ENCODE results near the gene CD164.

The CD164 gene

DNA sequence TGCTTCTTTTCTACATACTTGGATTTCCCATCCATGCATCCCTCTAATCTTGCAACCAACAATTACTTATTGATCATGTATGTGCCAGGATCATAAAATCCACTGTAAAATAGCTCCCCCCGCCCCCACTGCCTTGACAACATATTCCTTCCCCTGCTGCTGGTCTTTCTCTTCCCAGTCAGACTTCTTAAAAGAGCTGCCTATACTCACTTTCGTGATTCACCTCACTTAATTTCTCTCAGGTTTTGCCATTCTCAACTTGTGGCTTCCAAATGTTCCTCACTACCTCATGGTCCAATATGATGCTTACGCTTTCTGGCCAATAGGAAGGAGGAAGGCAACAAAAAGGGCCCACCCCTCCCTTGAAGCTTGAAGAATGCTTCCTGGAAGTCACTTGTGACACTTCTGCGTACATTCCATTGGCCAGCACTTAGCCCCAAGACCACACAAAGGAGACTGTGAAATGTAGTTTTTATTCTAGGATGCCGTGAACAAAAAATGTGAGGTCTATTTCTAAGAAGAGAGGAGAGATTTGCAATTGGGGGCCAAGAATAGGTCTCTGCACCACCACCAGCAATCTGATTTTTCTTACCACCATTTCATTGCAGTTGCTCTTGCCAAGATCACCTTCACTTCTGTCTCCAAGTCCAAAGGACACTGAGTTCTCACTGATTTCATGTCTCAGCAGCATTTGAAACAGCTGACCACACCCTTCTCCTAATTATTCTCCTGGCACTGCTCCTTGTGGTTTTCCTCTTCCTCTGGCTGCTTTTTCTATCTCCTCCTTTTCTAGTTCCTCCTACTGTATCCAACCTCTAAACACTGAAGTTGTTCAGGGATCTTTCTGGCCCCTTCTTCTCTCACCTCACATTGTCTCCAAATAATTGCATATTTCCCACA, 30.8 kb downstream of the CD164 start:
- H3K4me3 ChIP-seq (ENCODE audit: insufficient read length, low read depth) = no peak overlapping the region
- H3K9ac ChIP-seq (ENCODE audit: insufficient read length, low read depth) = no peak overlapping the region
- DNase-seq (ENCODE audit: low read depth, low spot score) = no peak
- no peaks in the 10 kb centered on the region for H3K4me1 ChIP-seq (ENCODE audit: insufficient read depth, insufficient read length)
- H3K27me3 ChIP-seq (ENCODE audit: insufficient read depth, insufficient read length) = no peaks in the 10 kb centered on the region
- no peaks in the 10 kb centered on the region for H3K36me3 ChIP-seq (ENCODE audit: insufficient read depth, insufficient read length, low read length)
- no peaks in the 10 kb centered on the region for H3K9me3 ChIP-seq (ENCODE audit: insufficient read depth, low read length)
- no peak for TF ChIP-seq ZNF274 (IDR thresholded peaks at IDR 0.05; ENCODE audit: low read depth, low read length)
- TF ChIP-seq YY1 (IDR thresholded peaks at IDR 0.05; ENCODE audit: insufficient read depth, insufficient read length) = no peak
- no peak for TF ChIP-seq SUZ12 (IDR thresholded peaks at IDR 0.05; ENCODE audit: extremely low read depth, insufficient read depth, insufficient read length)

DNA sequence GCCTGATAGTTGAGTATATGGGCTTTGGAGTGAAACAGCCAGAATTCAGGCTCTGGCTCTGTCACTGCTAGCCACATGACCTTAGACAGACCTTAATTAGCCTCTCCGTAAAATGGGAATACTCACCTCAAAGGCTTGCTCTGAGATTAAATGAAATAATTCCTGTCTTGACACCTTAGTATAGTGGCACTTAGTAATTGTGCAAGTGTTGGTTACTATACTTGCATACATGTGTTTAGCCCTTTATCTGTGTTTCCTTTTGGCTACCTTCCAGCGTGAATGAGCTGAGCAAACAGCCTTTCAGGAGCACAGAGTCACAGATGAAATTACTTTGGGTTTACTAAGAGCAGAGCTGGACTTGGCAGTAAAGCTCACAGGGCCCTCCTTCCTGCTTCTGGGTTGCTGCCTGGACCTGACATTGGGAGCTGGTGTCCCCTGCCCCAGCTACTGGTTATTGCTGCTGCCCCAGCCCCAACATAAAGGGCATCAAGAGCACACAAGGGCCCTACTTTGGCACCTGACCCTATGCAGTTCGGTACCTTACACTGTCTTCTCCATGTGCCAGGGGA, 32.8 kb downstream of the CD164 start:
- Histone ChIP-seq H3K9ac (ENCODE audit: insufficient read length, low read depth) (no peak overlapping the region), H3K9me3 (ENCODE audit: insufficient read depth, low read length) (no peaks in the 10 kb centered on the region), H3K4me1 (ENCODE audit: insufficient read depth, insufficient read length) (no peaks in the 10 kb centered on the region), H3K4me3 (ENCODE audit: insufficient read length, low read depth) (no peak overlapping the region), H3K36me3 (ENCODE audit: insufficient read depth, insufficient read length, low read length) (no peaks in the 10 kb centered on the region), H3K27me3 (ENCODE audit: insufficient read depth, insufficient read length) (no peaks in the 10 kb centered on the region)
- no peak for TF ChIP-seq SUZ12 (IDR thresholded peaks at IDR 0.05; ENCODE audit: extremely low read depth, insufficient read depth, insufficient read length)
- no peak for TF ChIP-seq ZNF274 (IDR thresholded peaks at IDR 0.05; ENCODE audit: low read depth, low read length)
- TF ChIP-seq YY1 (IDR thresholded peaks at IDR 0.05; ENCODE audit: insufficient read depth, insufficient read length) = no peak
- no peak for DNase-seq (ENCODE audit: low read depth, low spot score)

GRCh38 chr6:109348226-109348625, 34.0 kb downstream of the CD164 start:
- no peak for DNase-seq (ENCODE audit: low read depth, low spot score)
- Histone ChIP-seq H3K4me3 (ENCODE audit: insufficient read length, low read depth) (no peak overlapping the region), H3K9me3 (ENCODE audit: insufficient read depth, low read length) (no peaks in the 10 kb centered on the region), H3K9ac (ENCODE audit: insufficient read length, low read depth) (no peak overlapping the region), H3K36me3 (ENCODE audit: insufficient read depth, insufficient read length, low read length) (no peaks in the 10 kb centered on the region), H3K27me3 (ENCODE audit: insufficient read depth, insufficient read length) (no peaks in the 10 kb centered on the region), H3K4me1 (ENCODE audit: insufficient read depth, insufficient read length) (no peaks in the 10 kb centered on the region)
- TF ChIP-seq SUZ12 (IDR thresholded peaks at IDR 0.05; ENCODE audit: extremely low read depth, insufficient read depth, insufficient read length) = no peak
- TF ChIP-seq YY1 (IDR thresholded peaks at IDR 0.05; ENCODE audit: insufficient read depth, insufficient read length) = no peak
- no peak for TF ChIP-seq ZNF274 (IDR thresholded peaks at IDR 0.05; ENCODE audit: low read depth, low read length)

DNA sequence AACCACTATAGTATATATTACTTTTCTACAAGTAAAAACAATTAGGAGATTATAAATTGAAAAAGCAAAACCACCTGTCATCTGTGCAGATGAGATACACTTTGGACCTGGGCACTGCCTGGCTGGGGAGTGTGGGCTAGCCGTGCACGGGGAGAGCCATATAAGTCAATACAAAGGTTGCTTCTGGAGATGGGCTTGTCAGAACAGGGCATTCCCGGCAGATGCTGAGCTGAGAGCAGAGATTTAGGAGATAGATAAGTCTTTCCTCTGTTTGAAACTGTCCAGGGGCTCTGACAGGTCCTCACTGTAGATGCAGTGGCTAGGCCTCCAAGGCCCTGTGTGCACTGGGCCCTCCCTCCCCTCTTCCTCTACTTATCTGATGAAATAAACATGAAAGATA, 34.5 kb downstream of the CD164 start:
- no peak for TF ChIP-seq SUZ12 (IDR thresholded peaks at IDR 0.05; ENCODE audit: extremely low read depth, insufficient read depth, insufficient read length)
- no peak for TF ChIP-seq ZNF274 (IDR thresholded peaks at IDR 0.05; ENCODE audit: low read depth, low read length)
- TF ChIP-seq YY1 (IDR thresholded peaks at IDR 0.05; ENCODE audit: insufficient read depth, insufficient read length) = no peak
- H3K9me3 ChIP-seq (ENCODE audit: insufficient read depth, low read length) = no peaks in the 10 kb centered on the region

GRCh38 chr6:109345986-109346385, 36.3 kb downstream of the CD164 start:
- TF ChIP-seq YY1 (IDR thresholded peaks at IDR 0.05; ENCODE audit: insufficient read depth, insufficient read length) (no peak), ZNF274 (IDR thresholded peaks at IDR 0.05; ENCODE audit: low read depth, low read length) (no peak), SUZ12 (IDR thresholded peaks at IDR 0.05; ENCODE audit: extremely low read depth, insufficient read depth, insufficient read length) (no peak)
- no peak for DNase-seq (ENCODE audit: low read depth, low spot score)
- Histone ChIP-seq H3K9me3 (ENCODE audit: insufficient read depth, low read length) (no peaks in the 10 kb centered on the region), H3K27me3 (ENCODE audit: insufficient read depth, insufficient read length) (no peaks in the 10 kb centered on the region), H3K4me3 (ENCODE audit: insufficient read length, low read depth) (no peak overlapping the region), H3K4me1 (ENCODE audit: insufficient read depth, insufficient read length) (no peaks in the 10 kb centered on the region), H3K9ac (ENCODE audit: insufficient read length, low read depth) (no peak overlapping the region), H3K36me3 (ENCODE audit: insufficient read depth, insufficient read length, low read length) (no peaks in the 10 kb centered on the region)

More for the DNA sequence above, 34.5 kb downstream of the CD164 start:
- Histone ChIP-seq H3K36me3 (ENCODE audit: insufficient read depth, insufficient read length, low read length) (no peaks in the 10 kb centered on the region), H3K9ac (ENCODE audit: insufficient read length, low read depth) (no peak overlapping the region), H3K4me1 (ENCODE audit: insufficient read depth, insufficient read length) (no peaks in the 10 kb centered on the region), H3K27me3 (ENCODE audit: insufficient read depth, insufficient read length) (no peaks in the 10 kb centered on the region), H3K4me3 (ENCODE audit: insufficient read length, low read depth) (no peak overlapping the region)
- DNase-seq (ENCODE audit: low read depth, low spot score) = no peak

GRCh38 chr6:109344226-109344625, 38.0 kb downstream of the CD164 start:
- no peak for DNase-seq (ENCODE audit: low read depth, low spot score)
- H3K36me3 ChIP-seq (ENCODE audit: insufficient read depth, insufficient read length, low read length) = no peaks in the 10 kb centered on the region
- no peaks in the 10 kb centered on the region for H3K4me1 ChIP-seq (ENCODE audit: insufficient read depth, insufficient read length)
- TF ChIP-seq YY1 (IDR thresholded peaks at IDR 0.05; ENCODE audit: insufficient read depth, insufficient read length) (no peak), SUZ12 (IDR thresholded peaks at IDR 0.05; ENCODE audit: extremely low read depth, insufficient read depth, insufficient read length) (no peak), ZNF274 (IDR thresholded peaks at IDR 0.05; ENCODE audit: low read depth, low read length) (no peak)
- H3K4me3 ChIP-seq (ENCODE audit: insufficient read length, low read depth) = no peak overlapping the region
- no peaks in the 10 kb centered on the region for H3K9me3 ChIP-seq (ENCODE audit: insufficient read depth, low read length)
- no peaks in the 10 kb centered on the region for H3K27me3 ChIP-seq (ENCODE audit: insufficient read depth, insufficient read length)
- H3K9ac ChIP-seq (ENCODE audit: insufficient read length, low read depth) = no peak overlapping the region

DNA sequence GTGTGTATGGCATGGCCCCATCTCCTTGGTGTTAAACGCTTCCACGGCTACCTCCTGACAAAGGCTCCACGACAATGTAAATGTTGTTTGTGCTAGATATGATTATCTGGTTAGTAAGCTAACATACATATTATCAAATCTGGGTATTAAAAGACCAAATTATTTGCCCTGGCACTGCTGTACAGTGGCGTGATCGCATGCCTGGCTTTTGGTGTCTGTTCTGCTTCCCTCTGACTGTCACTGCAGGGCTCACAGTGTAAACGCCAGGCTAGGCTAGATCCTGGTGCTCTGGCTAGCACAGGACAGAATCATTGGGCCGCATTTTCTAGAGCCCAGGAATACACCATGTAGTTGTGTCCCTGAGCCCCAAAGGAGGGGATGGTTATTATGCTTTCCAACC, 38.7 kb downstream of the CD164 start:
- Histone ChIP-seq H3K36me3 (ENCODE audit: insufficient read depth, insufficient read length, low read length) (no peaks in the 10 kb centered on the region), H3K9ac (ENCODE audit: insufficient read length, low read depth) (no peak overlapping the region), H3K4me1 (ENCODE audit: insufficient read depth, insufficient read length) (no peaks in the 10 kb centered on the region), H3K27me3 (ENCODE audit: insufficient read depth, insufficient read length) (no peaks in the 10 kb centered on the region), H3K4me3 (ENCODE audit: insufficient read length, low read depth) (no peak overlapping the region), H3K9me3 (ENCODE audit: insufficient read depth, low read length) (no peaks in the 10 kb centered on the region)
- DNase-seq (ENCODE audit: low read depth, low spot score) = no peak
- TF ChIP-seq YY1 (IDR thresholded peaks at IDR 0.05; ENCODE audit: insufficient read depth, insufficient read length) (no peak), SUZ12 (IDR thresholded peaks at IDR 0.05; ENCODE audit: extremely low read depth, insufficient read depth, insufficient read length) (no peak), ZNF274 (IDR thresholded peaks at IDR 0.05; ENCODE audit: low read depth, low read length) (no peak)

All from NT2/D1 (cell line).